ENCODE data around the gene LAPTM5.

DNA sequence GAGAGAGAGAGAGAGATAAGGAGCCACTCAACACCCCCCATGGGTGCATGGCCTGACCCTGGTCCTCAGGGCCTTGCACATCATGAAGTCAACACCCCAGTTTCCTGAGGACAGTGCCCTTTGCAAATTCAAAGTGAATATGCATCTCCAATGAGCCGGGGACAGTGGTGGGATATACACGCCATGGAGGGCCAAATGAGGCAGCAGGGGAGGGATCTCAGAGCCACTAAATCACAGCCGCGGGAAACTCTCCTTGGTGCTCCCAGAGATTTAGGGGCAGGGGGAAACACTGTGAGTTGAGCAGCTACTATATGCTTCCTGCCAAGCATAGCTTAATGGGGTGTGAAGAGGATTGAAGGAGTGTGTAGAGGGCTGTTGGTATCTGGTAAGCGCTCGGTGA is 69.7 kb downstream of the LAPTM5 start:
- TF ChIP-seq, protein P1, sequence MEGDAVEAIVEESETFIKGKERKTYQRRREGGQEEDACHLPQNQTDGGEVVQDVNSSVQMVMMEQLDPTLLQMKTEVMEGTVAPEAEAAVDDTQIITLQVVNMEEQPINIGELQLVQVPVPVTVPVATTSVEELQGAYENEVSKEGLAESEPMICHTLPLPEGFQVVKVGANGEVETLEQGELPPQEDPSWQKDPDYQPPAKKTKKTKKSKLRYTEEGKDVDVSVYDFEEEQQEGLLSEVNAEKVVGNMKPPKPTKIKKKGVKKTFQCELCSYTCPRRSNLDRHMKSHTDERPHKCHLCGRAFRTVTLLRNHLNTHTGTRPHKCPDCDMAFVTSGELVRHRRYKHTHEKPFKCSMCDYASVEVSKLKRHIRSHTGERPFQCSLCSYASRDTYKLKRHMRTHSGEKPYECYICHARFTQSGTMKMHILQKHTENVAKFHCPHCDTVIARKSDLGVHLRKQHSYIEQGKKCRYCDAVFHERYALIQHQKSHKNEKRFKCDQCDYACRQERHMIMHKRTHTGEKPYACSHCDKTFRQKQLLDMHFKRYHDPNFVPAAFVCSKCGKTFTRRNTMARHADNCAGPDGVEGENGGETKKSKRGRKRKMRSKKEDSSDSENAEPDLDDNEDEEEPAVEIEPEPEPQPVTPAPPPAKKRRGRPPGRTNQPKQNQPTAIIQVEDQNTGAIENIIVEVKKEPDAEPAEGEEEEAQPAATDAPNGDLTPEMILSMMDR (IDR thresholded peaks at IDR 0.05) = no peak
- TF ChIP-seq POLR2A (IDR thresholded peaks at IDR 0.05) = no peak

Data from thyroid gland (tissue), 4 donors.